22Rv1 (cell line): Measurements from ENCODE around the gene PCDHGB5.
A peak's percentile ranks its signal among the peaks of the same experiment; 100 is the strongest.
"Not testable (repeated sequence)": the region's sequence is repeated elsewhere in the genome, so short reads cannot be mapped to it uniquely, and the experiment has no call there.

ENCODE experiments used
- H3K27ac ChIP-seq: fragments of 450-650 bp; 2 replicates; pipeline ENCODE4 v1.5.1; 2017
- ZFX ChIP-seq: fragments of 450-650 bp; IDR thresholded peaks from 2 replicates; pipeline ENCODE4 v1.6.1; 2017; ENCODE audit warnings: antibody characterized with exemption, borderline replicate concordance
- TF ChIP-seq, protein P1 (sequence below): fragments of 450-650 bp; IDR thresholded peaks from 2 replicates; pipeline ENCODE4 v1.5.1; 2017; ENCODE audit warnings: mild to moderate bottlenecking

Gene PCDHGB5

GRCh38 chr5:141371572-141372475, 25.9 kb upstream of the PCDHGB5 start:
- TF ChIP-seq ZFX, result no peak
- TF ChIP-seq, protein P1, sequence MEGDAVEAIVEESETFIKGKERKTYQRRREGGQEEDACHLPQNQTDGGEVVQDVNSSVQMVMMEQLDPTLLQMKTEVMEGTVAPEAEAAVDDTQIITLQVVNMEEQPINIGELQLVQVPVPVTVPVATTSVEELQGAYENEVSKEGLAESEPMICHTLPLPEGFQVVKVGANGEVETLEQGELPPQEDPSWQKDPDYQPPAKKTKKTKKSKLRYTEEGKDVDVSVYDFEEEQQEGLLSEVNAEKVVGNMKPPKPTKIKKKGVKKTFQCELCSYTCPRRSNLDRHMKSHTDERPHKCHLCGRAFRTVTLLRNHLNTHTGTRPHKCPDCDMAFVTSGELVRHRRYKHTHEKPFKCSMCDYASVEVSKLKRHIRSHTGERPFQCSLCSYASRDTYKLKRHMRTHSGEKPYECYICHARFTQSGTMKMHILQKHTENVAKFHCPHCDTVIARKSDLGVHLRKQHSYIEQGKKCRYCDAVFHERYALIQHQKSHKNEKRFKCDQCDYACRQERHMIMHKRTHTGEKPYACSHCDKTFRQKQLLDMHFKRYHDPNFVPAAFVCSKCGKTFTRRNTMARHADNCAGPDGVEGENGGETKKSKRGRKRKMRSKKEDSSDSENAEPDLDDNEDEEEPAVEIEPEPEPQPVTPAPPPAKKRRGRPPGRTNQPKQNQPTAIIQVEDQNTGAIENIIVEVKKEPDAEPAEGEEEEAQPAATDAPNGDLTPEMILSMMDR, result no peak
- no peak overlapping the region for H3K27ac ChIP-seq

- no peak within 1 kb of the TSS for H3K27ac ChIP-seq
- TF ChIP-seq, protein P1, result peak; percentile 80
- TF ChIP-seq ZFX, result no peak
These were observed 24.0 kb upstream of the PCDHGB5 start, which contains the start of gene PCDHGA6 for GRCh38 chr5:141373673-141374317. TSS of gene PCDHGA6 (plus strand) at chr5:141373891. CDS start at chr5:141374084, 193 bp downstream.

DNA sequence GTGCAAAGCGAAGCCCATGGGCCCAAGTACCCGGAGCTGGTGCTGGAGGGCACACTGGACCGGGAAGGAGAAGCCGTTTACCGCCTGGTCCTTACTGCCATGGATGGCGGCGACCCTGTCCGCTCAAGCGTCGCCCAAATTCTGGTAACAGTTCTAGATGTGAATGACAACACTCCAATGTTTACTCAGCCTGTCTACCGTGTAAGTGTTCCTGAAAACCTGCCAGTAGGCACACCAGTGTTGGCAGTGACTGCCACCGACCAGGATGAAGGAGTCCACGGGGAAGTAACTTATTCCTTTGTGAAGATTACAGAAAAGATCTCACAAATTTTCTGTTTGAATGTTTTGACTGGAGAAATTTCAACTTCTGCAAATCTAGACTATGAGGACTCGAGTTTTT, 23.1 kb upstream of the PCDHGB5 start:
- no peak for TF ChIP-seq ZFX
- TF ChIP-seq, protein P1, result no peak
- H3K27ac ChIP-seq, result no peak overlapping the region

DNA sequence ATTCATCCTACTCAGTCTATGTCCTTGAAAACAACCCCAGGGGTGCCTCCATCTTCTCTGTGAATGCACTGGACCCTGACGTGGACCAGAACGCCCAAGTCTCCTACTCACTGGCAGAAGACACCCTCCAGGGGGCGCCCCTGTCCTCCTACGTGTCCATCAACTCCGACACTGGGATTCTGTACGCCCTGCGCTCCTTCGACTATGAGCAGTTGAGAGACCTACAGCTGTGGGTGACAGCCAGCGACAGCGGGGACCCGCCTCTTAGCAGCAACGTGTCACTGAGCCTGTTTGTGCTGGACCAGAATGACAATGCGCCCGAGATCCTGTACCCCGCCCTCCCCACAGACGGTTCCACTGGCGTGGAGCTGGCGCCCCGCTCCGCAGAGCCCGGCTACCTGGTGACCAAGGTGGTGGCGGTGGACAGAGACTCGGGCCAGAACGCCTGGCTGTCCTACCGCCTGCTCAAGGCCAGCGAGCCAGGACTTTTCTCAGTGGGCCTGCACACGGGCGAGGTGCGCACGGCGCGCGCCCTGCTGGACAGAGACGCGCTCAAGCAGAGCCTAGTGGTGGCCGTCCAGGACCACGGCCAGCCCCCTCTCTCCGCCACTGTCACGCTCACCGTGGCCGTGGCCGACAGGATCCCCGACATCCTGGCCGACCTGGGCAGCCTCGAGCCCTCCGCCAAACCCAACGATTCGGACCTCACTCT, 22.1 kb upstream of the PCDHGB5 start:
- H3K27ac ChIP-seq, result not testable (repeated sequence)
- TF ChIP-seq, protein P1, result peak; percentile 28

- TF ChIP-seq, protein P1, result peak; percentile 72
- no peak for TF ChIP-seq ZFX
- no peak within 1 kb of the TSS for H3K27ac ChIP-seq
These were observed 15.1 kb upstream of the PCDHGB5 start, which contains the start of gene PCDHGA7 for GRCh38 chr5:141382469-141383294. TSS of gene PCDHGA7 (plus strand) at chr5:141382742. CDS start at chr5:141382900, 158 bp downstream.

DNA sequence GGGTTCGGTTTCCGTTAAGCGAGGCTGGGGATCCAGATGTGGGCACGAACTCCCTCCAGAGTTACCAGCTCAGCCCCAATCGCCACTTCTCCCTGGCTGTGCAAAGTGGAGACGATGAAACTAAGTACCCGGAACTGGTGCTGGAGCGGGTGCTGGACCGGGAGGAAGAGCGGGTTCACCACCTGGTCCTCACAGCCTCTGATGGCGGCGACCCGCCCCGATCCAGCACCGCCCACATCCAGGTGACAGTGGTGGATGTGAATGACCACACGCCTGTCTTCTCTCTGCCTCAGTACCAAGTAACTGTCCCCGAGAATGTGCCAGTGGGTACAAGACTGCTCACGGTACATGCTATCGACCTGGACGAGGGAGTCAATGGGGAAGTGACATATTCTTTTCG, 14.4 kb upstream of the PCDHGB5 start:
- TF ChIP-seq, protein P1, result no peak
- TF ChIP-seq ZFX, result no peak
- H3K27ac ChIP-seq, result no peak overlapping the region
